MM.1S (cell line): ENCODE data around the gene MIPEP.

Source experiments
- EZH2 ChIP-seq: fragments of 300-600 bp; sonication (generic); optimal IDR thresholded peaks from 2 replicates; pipeline ENCODE3; 2017; ENCODE audit warnings: low read depth, mild to moderate bottlenecking, antibody characterized with exemption, low read length, mixed read lengths
- TF ChIP-seq, protein P1 (sequence below): fragments of 300-600 bp; sonication (generic); IDR thresholded peaks from 2 replicates; pipeline ENCODE4 v1.5.1; 2016; ENCODE audit warnings: antibody characterized with exemption, low read length, mixed read lengths

DNA sequence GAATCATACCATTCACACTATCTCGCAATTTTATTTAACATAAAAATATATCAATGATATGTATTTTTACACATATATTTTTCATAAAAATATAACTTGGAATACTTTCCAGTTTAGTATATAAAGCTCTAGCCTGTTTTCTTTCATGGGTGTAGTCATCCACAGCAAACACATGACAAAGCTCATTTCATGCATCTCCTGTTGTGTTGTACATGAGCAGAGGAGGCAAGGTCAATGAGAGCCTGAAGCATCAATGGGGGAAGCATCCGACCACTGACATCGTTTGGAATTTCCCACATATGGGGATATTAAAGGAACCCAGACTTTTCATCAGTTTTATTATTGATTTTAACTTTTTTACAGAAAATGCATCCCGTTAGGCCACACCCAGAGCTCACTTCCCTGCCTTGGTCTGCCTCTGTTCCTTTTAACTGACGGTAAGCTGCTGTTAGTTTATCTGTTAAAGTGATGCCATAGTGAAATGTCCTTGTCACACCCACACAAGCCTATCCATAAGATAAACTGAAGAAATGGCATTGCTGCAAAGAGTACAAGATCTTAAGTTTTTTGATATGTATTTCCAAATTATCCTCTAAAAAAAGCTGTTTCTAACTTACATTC lies 44.0 kb downstream of the MIPEP start:
- TF ChIP-seq, protein P1, sequence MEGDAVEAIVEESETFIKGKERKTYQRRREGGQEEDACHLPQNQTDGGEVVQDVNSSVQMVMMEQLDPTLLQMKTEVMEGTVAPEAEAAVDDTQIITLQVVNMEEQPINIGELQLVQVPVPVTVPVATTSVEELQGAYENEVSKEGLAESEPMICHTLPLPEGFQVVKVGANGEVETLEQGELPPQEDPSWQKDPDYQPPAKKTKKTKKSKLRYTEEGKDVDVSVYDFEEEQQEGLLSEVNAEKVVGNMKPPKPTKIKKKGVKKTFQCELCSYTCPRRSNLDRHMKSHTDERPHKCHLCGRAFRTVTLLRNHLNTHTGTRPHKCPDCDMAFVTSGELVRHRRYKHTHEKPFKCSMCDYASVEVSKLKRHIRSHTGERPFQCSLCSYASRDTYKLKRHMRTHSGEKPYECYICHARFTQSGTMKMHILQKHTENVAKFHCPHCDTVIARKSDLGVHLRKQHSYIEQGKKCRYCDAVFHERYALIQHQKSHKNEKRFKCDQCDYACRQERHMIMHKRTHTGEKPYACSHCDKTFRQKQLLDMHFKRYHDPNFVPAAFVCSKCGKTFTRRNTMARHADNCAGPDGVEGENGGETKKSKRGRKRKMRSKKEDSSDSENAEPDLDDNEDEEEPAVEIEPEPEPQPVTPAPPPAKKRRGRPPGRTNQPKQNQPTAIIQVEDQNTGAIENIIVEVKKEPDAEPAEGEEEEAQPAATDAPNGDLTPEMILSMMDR: no peak
- no peak for TF ChIP-seq EZH2
